HG03442 (cell line): ENCODE measurements around the gene FUT9.

Experiments
- ATAC-seq: cut with Tn5 transposase; IDR thresholded peaks from one replicate; pipeline ENCODE4 v1.9.1; 2021; ENCODE audit warnings: mild to moderate bottlenecking, moderate library complexity; ENCODE audit not compliant: unreplicated experiment

FUT9 gene

DNA sequence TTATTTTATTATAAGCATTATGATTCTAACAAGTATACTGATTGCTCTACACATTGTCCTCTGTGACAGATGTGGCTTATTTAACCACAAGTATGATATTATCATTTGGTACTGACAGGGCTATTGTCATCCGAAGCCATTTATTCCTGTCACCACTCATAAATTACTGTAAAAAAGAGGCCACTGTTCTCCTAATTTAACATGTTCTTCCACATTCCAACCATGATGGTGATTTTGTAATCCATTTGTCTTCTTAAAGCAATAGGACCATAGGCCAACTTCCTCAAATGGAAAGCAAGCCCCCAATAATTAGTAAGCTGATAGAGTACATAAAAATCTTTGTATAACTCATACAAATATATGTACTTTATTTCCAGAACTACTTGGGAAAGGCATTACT, 50.6 kb downstream of the FUT9 start:
- no peak for ATAC-seq

DNA sequence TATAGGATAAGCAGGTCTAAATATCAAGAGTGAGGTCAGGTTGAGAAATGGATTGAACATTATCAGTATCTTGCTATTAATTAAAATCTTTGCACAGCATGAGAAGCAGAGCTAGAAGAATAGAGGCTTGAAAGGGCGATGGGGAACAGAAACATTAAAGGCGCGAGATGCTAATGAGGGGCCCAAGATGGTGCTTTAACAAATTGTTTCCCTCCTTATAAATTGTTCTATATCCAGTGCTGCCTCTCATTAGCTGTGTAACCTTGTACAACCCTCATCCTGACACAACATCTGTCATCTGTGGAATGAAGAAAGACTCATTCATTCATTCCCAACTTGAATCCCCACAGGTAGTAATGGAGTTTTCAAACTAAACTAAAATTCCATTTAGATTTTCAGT, 57.8 kb downstream of the FUT9 start:
- ATAC-seq: no peak

DNA sequence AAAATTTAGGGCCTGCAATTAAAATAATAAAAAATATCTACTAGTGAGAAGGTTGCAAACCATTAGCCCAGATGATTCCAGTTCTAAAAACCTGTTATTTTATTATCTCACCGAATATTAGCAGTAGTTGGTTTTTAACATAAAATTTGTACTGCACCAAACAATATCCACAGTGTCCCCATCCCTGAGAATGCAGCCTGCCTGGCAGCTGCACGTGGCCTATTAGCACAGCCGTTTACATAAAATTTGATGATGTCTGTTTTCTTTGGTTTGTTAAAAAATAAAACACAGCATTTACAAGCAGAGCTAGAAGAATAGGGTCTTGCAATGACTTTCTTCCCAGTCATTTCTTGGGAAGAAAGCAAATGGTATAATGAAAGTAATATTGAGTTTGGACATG, 58.2 kb downstream of the FUT9 start:
- ATAC-seq: no peak

DNA sequence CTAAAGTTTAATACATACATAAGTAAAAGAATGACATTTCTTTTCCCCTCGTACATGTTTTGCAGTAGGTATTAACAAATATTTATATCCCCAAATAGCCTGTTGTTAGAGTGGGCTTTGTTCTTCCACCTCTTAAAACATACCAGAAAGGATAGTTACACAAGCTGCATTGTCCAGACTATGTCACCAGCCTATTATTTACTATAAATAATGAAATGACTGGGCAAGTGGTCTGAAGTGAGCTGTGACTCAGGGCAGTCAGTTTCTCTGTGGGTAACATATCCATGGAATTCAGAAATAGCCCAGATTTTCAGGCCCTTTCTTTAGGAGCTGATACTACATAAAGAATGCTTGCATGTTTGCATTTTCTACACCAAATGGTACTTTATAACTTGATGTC, 60.1 kb downstream of the FUT9 start:
- ATAC-seq: no peak

DNA sequence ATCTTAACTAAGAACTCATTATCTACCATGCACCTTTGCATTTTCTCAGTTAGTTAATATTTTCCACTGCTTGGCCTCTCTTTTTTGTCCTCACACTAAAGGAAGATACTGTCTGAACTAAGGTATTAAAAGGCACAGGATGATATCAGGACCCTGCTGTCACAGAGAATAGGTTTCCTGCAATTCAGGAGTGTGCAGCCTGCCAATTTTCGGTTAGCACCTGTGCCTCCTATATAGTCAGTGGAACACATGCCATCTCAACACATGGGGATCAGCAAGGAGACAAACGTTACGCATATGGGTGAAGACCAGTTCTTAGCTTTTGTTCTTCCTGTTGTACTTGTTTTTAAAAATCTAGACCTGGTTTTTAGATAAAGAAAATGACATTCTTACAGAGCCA, 71.0 kb downstream of the FUT9 start:
- ATAC-seq: no peak

DNA sequence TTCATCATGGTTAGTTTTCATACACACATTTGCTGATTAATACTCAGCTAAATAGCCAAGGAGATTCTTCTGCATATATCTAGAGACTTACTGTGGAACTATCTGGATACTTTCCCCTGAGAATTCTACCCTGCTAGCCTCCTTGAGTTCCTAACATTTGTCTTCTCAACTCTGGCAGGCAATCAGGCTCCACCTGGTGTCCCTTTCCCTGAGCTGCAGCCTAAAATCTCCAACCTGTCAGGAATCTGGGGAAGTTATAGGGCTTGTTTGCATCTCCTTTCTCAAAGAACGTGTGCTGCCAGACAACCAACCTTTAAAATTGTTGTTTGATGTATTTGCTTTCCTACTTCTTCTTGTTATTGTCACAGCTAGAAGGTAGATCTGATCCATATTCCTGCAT, 73.4 kb downstream of the FUT9 start:
- no peak for ATAC-seq

DNA sequence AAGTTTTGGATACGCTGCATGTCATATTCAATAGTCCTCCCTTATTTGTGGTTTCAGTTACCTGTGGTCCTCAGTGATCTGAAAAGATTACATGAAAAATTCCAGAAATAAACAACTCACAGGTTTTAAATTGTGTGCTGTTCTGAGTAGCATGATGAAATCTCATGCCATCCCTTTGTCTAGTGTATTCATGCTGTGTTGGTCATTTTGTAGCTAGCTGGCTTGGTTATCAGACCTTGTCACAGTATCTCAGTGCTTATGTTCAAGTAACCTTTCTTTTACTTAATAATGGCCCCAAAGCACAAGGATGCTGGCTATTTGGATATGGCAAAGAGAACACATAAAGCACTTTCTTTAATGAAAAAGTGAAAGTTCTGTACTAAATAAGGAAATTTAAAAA, 78.3 kb downstream of the FUT9 start:
- no peak for ATAC-seq

DNA sequence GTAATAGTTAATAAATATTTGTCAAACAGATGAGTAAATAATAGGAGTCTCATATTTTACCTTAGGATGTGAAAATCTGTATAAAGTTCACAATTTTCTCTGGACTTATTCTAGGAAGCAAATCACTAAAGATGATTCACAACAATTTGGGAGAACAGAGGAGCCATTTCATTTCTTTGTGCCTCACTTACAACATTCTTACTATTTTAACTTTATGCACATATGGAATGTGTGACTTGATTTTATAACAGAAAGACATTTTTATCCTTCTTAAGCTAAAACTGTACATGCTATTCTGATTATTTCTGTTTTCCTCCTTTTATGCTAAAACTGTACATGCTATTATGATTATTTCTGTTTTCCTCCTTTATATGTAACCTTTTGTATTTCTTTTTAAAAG, 83.3 kb downstream of the FUT9 start:
- ATAC-seq: no peak

DNA sequence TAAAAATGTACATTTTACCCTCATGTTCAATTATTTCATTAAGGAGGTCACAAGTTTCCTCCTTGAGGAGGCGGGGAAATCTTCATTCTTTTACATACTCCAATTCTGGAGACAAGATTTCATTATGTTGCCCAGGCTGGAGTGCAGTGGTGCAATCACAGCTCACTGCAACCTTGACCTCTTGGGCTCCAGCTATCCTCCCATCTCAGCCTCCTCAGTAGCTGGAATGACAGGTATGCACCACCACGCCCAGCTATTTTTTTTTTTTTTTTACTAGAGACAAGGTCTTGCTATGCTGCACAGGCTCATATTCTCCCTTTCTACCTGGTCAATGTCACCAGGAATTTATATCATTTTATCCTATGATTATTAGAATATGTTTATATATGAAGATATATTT, 85.8 kb downstream of the FUT9 start:
- ATAC-seq: no peak

DNA sequence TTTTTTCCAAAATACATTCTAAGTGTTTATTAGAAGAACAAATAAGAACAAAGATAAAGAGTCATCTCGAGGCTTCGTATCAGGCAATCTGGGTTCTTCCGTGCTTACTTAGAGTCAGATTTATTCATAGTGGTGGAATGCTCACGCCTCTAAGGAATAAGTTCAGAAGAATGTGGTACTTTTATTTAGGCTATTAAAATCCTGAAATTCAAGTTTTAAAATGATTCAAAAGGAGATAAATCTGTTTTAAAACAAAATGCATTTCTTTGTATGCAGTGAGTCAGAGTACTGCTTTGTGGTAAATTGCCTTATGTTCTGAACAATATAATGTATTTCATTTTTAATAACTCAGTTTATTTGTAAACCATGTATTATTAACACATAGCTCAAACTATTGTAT, 89.1 kb downstream of the FUT9 start:
- no peak for ATAC-seq

DNA sequence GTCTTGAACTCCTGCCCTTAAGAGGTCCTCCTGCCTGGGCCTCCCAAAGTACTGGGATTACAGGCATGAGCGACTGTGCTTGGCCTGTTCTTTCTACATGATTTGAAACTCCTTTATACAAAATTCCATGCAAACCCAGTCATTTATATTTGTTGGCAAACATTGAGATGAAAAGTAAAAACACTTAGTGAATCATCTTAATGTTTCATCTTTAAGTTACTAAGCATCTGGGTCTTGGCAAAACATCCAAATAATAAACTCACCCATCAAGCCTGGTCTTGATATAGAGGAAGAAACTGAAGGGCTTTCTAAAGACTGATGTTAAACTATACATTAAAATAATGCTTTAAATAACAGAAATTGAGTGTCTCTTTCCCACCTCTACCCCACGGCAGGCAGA, 95.1 kb downstream of the FUT9 start:
- no peak for ATAC-seq

DNA sequence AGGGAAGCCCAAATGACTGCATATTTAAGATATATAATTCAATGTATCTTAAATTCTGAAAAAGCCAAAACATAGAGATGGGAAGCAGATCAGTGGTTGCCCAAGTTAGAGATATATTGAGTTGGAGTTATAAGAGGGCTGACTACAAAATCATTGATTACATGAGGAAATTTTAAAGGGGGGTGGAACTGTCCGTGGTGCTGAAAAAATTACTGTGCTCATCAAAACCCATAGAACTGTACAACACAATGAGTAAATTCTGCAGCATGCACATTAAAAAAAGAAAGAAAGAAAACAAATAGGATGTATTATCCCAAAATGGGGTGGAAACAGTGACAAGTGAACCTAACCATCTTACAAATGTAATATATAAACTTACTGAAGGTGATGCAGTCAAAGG, 100.9 kb downstream of the FUT9 start:
- ATAC-seq: no peak

DNA sequence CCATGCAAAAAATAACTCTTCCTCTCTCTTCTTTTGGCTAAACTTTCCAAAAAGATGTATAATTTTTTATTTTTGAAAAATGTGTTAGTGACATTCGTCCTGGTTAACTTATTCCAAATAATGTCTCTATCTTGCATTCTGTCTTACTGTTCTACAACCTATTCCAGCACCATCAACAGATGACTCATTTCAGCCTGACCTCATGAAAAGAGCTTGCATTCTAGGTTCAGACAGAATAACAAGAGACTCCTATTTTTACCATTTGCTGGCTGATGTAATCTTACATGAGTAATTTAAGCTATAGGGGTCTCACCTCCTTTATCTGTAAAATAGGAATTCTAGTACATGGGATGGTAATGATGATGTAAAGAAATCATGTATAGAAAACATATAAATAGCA, 109.0 kb downstream of the FUT9 start:
- ATAC-seq: no peak

DNA sequence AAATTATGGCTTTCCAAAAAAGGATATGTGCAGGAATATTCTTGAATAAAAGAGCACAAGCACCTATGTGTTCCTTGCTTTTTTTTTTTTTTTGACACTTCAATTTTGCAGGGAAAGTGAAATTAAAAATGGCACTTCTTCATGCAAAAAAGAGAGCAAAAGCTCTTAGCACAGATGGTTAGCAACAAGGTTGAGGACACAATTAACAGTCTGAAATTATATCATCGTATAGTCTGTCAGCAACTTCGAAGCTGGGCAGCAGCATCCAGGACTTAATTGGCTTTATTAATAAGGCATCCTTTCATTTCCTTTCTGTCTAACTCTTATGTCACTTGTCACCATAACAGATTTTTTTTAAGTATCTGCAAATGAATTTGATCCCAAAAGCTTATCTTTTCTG, 122.6 kb downstream of the FUT9 start:
- no peak for ATAC-seq

DNA sequence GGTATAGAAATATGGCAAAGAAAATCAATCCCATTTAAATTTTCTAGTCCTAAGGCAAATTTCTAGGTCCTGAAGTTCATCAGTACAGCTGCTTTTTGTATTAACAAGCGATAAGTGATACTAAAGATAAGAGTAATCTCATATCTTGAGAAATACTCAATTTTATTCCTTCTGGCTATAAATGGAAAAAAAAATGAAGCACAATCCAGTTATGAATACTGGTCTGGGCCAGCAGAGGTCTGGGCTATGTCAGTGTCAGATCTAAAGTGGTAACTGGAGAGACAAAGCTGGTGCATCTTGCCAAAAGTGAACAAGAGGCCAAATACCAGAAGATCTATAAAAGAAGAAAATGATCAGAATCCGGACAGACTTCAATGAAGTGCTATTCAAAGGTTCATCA, 126.4 kb downstream of the FUT9 start:
- ATAC-seq: no peak

DNA sequence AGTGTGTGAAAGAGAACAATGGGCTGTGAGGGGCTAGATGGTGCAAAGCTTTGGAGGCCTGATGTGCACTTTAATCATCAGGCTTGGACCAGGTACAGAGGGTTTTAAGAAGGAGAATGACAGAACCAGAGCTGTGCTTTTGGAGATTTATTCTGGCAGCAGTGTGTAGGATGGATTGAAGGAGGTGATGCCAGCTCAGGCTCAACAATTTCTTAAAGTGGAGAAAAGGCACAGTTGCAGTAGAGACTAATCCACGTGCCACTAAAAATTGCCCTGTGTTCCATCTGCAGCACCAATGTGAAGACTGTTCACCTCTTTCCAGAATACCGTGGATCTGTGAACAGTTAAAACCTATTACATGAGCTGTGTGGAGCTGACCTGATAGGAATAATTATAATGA, 134.7 kb downstream of the FUT9 start:
- ATAC-seq: no peak

DNA sequence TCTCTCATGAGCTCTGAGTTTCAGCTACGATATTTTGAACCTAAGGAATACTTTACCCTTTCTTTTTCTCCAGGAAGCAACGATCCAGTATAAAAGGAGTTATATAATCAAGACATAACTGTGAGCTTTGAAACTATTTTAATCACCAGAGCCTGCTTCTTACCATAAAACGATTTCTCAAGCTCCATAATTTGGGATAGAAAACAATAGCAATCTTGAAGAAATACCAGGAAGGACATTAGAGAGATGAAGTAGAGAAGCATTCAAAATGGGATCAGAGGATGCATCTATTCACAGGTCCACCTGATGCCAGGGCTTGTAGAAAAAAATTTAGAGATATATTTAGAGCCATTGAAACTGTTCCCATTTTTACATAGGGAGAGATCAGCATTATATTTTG, 135.9 kb downstream of the FUT9 start:
- no peak for ATAC-seq

DNA sequence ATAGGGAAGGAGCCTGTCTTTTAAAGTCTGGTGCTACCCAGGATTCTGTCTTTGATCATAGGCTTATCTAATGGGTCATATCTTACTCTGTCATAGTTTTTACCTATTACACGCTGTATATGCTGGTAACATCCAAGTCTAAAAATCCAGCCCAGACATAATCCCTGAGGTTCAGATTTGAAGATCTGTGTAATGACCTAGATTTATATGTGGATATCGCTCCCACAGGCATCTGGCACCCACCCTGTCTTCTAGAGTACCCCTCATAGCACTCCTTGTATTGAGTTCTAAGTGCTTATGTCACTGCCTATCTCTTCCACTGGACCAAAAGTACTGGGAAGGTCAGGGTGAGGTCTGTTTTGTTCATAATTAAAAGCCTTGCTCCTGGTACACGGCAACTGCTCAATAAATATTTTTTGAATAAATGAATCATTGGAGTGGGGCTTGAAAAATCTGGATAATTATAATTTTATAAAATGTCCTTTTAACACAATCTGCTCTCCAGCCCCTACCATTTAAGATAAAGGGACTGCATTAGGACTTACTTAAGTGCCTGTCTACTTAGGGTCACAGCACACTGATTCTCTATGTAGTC, 136.4 kb downstream of the FUT9 start:
- ATAC-seq: no peak

DNA sequence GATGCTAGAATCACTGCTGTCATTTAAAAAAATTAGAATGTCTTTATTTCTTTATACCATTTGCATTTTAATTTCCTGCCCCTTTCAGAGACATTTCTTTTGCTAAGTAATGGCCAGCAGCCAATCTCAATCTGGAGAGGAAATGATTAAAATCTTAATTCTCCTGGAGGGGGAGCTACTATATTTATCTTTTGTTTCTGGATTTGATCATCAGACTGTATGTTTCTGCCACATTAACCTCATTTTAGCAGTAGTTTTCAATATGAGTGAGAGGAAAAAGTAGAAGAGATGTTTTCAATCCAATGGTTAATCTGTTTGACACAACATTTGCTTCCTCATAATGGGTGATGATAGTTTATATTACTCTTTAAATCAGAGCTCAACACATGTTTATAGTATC, 138.0 kb downstream of the FUT9 start:
- no peak for ATAC-seq

DNA sequence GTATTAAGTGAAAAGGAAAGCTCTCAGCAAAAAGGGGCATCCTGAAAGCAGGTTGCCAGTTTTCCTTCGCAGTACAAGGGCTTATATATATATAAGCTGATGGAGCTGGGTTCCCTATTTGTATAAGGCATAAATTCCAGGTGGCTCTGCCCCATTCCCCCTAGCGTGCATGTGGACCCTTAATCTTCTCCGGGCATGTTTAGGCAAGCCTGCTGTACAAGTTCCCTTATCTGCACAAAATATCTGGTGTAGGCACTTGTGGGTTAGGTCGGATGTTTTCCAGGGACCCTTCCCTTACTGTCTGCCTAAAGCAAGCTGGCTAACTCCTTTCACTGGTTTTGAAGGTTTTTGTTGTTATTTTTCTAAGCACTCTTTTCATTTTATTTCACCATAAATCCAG, 140.7 kb downstream of the FUT9 start:
- ATAC-seq: no peak

DNA sequence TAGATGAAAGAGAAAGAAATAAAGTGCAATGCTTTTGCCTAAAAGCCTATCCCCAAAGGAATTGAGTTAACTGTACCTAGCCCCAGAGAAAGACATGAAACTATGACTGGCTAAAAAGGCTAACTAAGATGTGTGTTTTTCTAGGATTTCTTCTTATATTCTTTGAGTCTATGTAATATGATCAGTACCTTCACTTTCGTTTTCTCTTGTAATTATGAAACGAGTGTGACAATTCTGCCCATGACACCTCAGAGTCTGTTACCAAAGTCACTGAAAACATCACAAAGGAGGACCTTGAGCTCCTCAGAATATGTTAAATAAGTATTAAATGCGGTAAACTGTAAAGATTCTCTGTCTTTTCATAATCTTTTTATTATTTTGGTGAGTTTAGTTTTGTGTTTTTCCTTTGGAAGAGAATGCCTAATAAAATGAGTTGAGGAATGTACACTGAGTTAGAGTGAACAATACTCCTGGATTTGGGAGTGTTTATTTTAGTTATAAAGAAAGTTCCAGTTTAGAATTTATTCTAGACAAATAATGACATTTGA, 141.3 kb downstream of the FUT9 start:
- ATAC-seq: peak; percentile 96

DNA sequence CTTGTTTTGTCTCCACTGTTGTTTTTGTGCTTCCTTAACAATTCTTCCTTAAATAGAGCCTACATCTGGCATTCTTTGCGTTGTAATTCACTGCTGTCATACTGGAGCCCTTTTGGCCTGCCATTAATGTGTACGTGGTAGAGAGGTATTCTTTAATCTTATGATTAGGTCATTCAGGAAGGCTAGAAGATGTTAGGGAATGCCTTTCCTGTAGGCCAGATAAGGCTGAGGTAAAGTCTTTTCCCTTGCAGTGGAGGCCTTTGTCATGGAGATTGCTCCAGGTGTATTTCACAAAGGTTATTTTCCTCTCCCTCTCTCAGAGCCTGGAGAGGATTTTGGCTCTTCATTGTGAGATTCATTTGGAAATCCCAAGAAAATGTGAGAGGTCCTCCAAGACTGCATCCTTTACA, 146.9 kb downstream of the FUT9 start:
- no peak for ATAC-seq

DNA sequence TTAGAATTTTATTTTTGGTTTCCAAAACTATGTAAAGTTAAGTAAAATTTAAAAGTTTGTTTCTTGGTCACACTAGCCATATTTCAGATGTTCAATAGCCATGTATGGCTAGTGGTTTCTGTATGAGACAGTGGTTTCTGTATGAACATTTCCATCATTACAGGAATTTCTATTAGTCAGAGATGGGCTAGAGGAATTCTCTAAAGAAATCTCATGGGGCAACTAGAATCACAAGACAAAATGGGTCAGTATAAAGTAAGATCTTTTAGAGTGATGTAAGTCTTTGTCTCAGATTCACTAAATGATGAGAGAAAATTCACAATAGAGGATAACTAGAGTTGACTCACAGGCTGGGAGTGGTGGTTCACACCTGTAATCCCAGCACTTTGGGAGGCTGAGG, 149.0 kb downstream of the FUT9 start:
- peak; percentile 54 for ATAC-seq
